ENCODE data around the gene SLC43A1. TPM values are rescaled to one million over a fixed set of nuclear protein-coding genes. Genes with fewer than 3 reads are reported as not detected.
A peak's percentile ranks its signal among the peaks of the same experiment; 100 is the strongest.
"Not testable (repeated sequence)": the region's sequence is repeated elsewhere in the genome, so short reads cannot be mapped to it uniquely, and the experiment has no call there.

Gene SLC43A1
- 1.00 TPM for total RNA-seq

DNA sequence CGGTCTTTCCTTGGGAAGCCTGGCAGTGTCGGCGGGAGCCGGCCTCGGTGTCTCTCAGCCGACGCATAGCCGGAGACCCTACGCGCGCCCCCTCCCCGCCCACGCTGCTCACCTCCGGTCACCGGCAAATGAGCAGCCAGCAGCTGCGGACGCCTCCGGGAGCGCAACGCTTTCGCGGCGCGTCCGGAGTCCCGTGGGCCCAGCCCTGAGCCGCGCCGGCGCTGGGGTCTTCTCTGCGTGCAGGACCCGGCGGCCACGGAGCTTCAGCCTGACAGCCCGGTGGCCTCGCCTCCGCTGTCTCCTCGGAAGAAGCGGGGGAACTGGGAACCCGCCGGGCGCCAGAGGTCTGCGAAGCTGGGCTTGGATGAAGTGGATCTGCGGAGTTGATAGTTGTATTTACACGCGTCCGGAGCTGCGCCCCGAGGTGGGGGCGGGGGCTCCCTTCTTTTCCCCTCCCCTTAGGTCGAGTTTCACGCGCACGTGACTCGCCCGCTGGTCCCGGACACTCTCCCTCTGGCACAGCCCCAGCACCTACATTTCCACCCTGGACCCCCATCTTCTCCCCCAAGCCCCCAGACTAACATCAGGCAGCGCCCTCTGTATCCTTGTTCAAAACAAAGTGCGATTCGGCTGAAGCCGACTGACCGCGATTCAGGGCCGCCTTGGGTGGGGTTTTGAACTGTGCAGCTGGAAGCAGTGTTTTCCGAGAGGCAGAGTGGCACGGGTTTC, at the start of gene SLC43A1:
Gene SLC43A1, minus strand, starts transcription at position 371 of the 729 bp plus-strand sequence. CDS start 1,591 bp downstream, outside the sequence.
- peak; percentile 31 for ATAC-seq

DNA sequence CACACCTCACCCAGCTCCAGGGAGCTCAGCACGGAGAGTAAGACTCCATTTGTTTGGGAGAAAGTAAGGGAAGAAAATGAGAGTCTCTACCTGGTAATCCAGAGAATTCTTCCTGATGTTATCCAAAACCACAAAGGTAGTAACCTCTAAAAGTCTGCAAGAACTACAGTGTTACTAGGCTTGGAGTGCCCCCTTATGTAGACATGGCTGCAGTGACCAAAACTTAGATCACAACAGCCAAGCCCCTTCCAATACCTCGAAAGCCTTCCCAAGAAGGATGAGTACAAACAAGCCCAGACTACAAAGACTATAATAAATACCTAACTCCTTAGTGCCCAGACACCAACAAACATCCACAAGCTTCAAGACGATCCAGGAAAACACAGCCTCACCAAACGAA, 47.1 kb upstream of the SLC43A1 start:
- ATAC-seq: no peak

DNA sequence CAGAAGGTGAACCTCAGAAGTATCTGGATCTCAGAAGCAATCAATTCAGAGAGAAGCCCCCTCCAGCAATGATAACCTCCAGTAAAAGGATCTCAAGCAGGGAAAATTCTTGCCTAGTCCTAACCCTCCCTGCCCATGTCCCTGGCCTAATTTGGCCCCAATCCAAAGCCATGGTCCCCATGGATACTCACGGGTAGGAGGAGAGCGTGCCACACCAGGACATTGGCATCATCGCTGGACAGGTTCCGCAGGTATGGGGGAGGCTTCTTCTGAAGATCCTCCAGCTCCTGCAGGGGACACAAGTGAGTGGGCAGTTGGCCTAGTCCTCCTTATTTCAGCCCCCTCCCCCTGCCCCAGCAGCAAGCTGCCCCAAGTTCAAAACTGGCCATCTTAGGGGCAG, 44.6 kb upstream of the SLC43A1 start:
- peak; percentile 42 for ATAC-seq

DNA sequence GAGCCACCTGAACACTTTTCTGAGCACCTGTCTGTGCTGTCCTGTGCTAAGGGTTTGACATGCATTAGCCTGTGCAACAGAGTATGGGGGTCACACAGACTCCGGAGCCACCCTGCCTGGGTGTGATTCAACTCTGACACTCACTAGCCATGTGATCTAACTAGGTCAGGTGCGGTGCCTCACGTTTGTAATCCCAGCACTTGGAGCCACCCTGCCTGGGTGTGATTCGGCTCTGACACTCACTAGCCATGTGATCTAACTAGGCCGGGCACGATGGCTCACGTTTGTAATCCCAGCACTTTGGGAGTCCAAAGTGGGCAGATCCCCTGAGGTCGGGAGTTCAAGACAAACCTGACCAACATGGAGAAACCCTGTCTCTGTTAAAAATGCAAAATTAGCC, 40.5 kb upstream of the SLC43A1 start:
- peak; percentile 89 for ATAC-seq

DNA sequence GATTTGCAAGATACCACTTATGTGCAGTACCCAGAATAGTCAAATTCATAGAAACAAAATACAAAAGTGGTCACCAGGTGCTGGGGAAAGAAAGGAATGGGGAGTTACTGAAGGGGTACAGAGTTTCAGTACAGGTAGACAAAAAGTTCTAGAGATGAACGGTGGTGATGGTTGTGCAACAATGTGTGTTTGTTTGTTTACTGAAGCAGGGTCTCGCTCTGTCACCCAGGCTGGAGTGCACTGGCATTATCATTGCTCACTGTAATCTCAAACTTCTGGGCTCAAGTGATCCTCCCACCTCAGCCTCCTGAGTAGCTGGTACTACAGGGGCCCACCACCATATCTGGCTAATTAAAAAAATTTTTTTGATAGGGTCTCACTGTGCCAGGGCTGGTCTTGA, 39.9 kb upstream of the SLC43A1 start:
- ATAC-seq: no peak

DNA sequence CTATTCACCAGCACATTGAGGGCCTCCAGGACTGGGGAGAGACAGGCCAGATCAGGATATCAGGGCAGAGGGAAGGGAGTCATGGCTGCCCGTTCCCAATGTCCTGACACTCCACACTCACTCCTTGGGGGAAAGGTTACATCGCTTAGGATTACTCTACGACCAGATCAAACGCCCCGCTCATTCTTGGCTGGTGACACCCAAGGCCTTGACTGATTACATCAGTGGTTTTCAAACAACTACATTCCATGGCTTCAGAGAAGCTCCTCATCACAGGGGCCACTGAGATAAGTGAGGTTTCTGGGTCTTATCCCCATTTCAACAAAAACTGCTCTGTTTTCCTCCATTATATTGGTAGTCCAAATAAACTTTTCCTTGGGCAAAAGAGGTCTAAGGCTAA, 37.0 kb upstream of the SLC43A1 start:
- no peak for ATAC-seq

DNA sequence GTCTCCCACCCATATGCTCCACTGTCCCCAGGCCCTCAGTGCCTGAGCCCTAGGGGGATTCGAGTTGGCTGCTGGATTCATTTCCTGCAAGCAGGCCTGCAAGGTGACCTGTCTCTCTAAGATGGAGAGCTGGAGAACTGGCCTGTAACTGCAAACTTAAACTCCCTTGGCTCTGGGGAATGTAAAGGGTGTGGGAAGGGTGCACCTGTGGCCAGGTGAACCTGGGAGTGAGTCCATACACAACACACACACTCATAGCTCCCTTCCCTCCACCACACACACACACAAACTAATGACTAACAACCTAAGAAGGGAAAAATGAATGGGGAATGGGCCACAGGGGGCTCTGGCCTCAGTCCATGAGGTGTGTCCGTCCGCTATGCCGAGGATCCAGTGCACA, 36.4 kb upstream of the SLC43A1 start:
- ATAC-seq: no peak

DNA sequence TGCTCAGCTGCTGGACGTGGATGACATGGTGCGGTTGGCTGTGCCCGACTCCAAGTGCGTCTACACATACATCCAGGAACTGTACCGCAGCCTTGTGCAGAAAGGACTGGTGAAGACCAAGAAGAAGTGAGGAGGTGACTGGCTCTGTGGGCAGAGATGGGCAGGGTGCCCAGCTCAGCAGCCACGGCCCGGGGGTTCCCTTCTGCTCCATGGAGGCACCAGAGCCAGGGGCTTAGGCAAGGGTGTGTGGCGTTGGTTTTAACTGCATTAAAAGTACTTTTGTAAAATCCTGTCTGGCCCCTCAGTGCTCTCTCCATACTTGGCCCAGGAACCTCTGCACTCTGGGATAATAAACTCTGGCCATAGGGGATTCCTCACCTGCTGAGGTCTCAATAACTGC, 34.5 kb upstream of the SLC43A1 start:
- no peak for ATAC-seq

DNA sequence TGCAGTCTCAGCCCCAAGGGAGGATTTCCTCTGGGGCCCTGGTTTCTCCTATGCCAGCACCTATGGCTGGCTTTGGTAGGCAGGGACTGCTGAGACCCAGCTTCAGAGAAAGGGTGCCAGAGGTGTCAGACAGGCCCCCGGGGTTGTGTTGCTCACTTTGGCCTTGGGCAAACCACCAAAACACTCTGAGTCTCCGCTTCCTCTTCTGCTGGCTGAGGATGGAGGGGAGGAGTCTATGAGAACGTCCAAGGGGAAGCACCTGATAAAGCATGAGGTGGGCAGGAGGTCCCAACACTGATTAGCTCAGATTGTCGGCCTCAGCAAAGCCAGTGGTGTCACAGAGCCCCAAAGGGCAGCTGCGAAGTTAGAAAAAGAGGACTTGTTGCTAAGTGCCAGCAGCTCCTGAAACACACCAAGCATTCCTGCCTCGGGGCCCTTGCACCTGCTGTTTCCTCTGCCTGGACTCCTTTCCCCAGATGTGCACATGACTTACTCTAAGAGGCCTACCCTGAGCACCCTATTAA, 32.4 kb upstream of the SLC43A1 start:
- peak; percentile 27 for ATAC-seq

DNA sequence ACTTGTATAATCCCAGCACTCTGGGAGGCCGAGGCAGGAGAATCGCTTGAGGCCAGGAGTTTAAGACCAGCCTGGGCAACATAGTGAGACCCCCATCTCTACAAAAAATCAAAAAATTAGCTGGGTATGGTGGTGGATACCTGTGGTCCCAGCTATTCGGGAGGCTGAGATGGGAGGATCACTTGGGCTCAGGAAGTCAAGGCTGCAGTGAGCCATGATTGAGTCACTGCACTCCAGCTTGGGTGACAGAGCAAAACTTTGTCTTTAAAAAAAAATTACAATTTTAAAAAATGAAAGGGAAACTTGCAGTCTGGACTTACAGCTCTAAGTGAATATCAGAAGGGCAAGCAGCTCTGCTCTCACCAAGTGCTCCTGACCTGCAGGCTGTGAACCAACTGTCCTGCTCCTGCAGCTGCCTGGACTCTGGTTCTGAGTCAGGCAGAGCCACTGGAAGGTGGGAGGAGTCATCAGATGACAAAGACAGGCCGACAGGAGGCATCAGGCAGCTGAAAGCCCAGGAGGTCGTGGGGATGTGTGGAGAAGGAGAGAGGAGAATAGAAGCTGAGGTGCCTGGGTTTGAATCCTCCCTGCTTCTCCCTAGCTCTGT, 31.5 kb upstream of the SLC43A1 start:
- ATAC-seq: peak; percentile 11

DNA sequence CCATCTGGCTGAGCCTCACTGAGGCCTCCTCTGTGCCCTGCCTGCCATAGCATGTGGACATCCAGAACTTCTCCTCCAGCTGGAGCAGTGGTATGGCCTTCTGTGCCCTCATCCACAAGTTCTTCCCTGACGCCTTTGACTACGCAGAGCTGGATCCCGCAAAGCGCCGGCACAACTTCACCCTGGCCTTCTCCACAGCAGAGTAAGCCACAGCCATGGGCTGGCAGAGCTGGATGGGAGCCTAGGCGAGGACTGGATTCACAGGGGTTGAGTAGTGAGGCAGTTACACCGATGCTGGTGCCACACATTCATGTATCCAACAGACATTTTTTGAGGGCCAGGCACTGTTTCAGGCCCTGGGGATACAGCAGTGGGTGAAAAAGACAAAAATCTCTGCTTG, 30.9 kb upstream of the SLC43A1 start:
- ATAC-seq: no peak

DNA sequence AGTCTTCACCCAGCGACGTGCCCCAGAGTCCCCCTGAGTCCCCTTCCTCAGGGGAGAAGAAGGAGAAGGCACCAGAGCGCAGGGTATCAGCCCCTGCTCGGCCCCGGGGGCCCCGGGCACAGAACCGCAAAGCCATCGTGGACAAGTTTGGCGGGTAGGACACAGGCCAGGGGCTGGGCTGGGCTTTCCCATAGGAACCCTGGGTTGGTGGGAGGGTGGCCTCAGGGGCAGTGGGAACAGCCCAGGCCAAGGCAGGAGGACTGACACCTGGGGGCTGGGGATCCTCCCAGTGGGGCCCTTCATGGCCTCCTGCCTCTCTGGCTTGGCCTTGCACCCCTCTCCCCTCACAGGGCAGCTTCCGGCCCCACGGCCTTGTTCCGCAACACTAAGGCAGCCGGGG, 30.4 kb upstream of the SLC43A1 start:
- no peak for ATAC-seq

DNA sequence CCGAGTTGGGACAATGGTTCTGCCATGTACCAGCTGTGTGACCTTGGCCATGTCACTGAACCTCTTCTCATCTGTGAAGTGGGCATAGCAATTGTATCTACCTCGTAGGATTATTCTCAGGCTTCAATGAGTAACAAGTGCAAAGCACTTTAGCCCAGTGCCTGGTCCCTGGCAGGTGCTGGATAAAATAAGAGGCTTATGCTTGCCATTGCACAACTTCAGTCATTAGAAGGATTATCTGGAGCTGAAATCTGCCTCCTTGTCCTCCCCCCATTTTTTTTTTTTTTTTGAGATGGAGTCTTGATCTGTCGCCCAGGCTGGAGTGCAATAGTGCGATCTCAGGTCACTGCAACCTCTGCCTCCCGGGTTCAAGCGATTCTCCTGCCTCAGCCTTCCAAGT, 29.1 kb upstream of the SLC43A1 start:
- no peak for ATAC-seq

DNA sequence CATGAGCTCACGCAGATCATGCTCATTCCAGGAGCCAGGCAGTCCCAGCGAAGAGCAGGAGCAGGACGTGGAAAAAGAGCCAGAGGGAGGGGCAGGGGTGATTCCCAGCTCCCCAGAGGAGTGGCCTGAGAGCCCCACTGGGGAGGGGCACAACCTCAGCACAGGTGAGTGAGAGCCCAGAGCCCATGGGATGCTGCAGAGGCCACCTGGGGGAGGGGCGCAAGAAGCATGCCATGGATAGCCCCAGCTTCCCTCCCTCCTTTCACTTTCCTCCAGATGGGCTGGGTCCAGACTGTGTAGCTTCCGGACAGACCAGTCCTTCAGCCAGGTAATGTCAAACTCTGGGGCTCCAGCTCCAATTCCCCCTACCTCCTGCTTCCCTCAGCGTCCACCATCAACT, 28.1 kb upstream of the SLC43A1 start:
- no peak for ATAC-seq

DNA sequence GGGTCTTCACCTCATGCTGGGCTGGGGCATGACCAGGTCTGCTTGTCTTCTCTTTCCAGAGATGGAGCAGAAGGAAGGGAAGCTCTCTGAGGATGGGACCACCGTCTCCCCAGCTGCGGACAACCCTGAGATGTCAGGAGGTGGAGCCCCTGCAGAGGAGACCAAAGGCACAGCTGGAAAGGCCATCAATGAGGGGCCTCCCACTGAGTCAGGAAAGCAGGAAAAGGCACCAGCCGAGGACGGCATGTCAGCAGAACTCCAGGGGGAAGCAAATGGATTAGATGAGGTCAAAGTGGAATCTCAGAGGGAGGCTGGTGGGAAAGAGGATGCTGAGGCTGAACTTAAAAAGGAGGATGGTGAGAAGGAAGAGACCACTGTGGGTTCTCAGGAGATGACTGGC, 27.1 kb upstream of the SLC43A1 start:
- ATAC-seq: no peak

DNA sequence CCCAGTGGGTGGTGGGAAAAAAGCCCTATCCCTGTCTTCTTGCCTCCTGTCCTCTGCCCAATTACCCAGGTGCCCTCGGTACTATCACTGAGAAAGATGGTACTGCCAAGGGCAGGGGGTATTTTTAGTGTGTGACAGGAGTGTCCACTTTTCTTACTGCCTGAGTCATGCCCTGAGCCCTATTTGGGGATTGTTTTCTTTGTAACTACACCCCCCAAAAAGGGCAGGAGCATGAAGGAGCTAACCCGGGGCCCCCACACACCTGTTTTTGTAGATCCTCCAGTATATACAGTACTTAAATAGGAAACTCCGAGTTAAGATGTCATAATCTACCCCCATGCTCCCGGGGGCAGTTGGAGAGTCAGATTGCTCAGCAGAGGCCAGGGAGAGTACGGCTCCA, 25.7 kb upstream of the SLC43A1 start:
- no peak for ATAC-seq

DNA sequence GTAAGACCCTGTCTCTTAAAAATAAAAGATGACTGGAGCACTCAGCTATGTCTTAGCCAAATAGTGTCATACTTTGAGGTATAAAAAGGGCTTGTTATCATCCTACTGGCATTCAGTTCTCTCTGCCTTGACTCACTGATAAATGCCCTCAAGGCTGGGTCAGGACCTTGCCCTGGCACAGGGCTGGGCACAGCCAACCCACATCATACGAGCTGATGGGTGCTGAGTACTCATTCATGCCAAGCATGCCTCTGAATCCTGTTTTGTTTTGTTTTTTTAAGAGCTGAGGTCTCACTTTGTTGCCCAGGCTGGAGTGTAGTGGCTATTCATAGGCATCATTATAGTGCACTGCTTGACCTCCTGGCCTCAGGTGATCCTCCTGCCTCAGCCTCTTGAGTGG, 23.8 kb upstream of the SLC43A1 start:
- no peak for ATAC-seq

DNA sequence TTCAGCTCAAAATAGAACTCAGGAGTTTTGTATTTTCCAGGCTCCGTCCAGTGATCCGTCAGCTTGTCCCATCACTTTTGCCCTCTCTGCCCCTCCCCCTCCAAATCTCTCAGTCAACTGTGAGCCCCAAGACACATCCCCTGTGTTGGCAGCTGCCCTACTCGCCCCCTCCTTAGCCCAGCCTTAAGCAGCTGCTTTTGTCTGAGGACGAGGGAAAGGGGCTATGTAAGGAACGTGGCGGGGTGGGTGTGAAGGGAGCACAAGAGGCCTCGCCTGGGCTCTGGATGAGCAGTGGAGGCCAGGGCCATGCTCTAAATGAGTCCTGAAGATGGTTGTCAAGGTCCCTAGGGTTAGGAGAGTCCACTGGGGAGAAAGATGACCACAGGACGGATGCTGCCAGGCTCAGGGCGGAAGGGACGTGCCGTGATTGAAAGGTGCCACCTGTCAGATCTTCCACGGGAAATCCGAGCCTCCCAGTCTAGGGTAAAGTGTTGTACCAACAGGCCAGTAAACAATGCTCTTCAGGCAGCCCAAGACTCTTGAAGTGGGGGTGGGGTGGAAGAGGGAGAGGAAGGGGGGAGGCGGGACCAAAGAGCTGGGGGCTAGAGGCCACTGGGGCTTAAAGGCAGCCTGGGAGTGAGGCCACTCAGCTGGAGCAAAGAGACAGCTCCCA, 21.6 kb upstream of the SLC43A1 start, which contains the start of gene SMTNL1:
Gene SMTNL1, plus strand, starts transcription at position 649 of the 673 bp plus-strand sequence. CDS start 5,048 bp downstream, outside the sequence.
- ATAC-seq: no peak

DNA sequence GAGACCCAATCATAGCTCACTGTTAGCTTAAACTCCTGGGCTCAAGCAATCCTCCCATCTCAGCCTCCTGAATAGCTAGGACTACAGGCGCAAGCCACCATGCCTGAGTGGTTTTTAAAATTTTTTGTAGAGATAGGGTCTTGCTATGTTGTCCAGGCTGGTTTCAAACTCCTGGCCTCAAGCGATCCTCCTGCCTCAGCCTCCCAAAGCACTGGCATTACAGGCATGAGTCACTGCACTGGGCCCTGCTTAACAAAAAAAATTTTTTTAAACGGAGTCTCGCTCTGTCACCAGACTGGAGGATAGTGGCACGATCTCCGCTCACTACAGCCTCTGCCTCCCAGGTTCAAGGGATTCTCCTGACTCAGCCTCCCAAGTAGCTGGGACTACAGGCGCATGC, 18.9 kb upstream of the SLC43A1 start:
- ATAC-seq: not testable (repeated sequence)

DNA sequence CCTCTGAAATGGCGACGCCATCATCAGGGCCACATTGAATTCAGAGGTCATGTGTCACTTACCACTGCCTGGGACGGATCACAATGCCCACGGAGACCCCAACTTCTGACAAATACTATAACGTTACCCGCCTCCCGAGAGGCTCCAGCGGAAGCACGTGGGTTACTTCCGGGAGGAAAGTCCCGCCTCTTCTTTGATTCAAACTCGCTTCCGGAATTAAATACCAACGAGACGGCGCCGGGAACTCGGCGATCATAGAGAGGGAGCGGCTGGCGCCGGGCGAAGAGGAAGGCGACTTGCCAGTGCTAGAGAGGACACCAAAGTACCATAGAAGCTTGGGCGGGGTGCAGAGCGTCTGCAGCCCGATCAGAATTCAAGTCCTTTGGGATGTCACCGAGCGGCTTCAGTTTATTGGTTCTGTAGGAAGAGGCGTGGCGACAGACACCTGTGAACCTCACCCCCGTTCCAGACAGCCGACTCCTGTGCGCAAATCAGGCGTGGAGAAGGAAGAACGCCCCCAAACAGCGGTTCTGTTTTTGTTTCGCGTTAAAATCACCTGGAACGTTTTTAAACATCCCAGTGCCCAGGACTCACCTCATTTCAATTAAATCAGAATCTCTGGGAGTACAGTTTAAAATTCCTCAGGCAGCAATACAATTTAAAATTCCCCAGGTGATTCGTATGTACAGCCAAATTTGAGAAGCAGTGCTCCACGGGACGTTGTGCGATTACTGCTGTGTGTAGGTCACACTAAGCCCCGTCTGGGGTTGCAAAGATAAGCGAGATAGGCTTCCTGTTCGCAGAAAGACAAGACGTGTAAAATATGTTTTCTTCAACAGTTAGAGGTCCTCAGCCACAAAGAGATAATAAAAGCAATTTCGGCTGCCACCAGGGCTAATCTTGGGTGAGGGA, 15.3 kb upstream of the SLC43A1 start, which contains the start of gene TIMM10:
Gene TIMM10, minus strand, starts transcription at position 159 of the 912 bp plus-strand sequence. CDS start 565 bp downstream, outside the sequence.
- ATAC-seq: peak; percentile 99

DNA sequence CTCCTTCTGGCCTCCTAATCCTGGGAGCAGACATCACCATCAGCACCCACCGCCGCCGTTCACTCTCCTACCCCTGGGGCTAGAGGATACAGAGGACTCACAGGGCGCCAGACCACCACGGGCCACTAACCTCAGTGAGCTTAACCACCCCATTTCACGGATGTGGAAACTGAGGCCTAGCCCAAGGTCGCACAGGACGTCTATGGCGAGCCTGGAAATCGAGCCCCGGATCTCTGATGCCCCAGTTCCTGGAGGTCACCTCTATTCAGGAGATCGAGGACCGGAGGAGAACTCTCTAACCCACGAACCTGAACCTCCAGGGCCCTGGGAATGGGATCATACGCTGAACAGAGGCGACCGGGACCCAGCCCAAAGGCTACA, 14.7 kb upstream of the SLC43A1 start:
- ATAC-seq: peak; percentile 5

DNA sequence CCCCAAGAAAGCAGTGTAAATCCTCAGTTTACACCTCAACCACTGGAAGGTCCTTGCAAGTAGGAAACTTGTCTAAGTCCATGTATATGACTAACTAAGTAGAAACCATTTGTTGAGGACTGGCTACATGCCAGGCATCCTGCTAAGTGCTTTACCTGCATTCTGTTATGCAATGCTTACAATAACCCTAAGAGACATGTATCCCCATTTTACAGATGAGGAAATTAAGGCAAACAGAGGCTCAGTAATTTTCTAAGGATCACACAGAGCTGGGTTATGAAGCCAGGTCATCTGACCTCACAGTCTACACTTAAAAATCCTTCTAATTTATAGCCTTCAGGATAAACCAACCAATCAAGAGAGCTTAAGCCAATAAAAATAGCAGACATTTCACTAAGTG, 13.5 kb upstream of the SLC43A1 start:
- ATAC-seq: no peak

Measured in esophagus mucosa (tissue), 1 donor.